HG03342 (cell line): ENCODE measurements around the gene SIVA1.

ENCODE experiments used
- ATAC-seq: cut with Tn5 transposase; IDR thresholded peaks from one replicate; pipeline ENCODE4 v1.9.1; 2021; ENCODE audit warnings: mild to moderate bottlenecking, moderate library complexity; ENCODE audit not compliant: unreplicated experiment

SIVA1 gene

GRCh38 chr14:104782086-104782807 lies 29.3 kb downstream of the SIVA1 start:
- ATAC-seq = no peak

- no peak for ATAC-seq
These were observed 29.8 kb downstream of the SIVA1 start for GRCh38 chr14:104782808-104783139.

DNA sequence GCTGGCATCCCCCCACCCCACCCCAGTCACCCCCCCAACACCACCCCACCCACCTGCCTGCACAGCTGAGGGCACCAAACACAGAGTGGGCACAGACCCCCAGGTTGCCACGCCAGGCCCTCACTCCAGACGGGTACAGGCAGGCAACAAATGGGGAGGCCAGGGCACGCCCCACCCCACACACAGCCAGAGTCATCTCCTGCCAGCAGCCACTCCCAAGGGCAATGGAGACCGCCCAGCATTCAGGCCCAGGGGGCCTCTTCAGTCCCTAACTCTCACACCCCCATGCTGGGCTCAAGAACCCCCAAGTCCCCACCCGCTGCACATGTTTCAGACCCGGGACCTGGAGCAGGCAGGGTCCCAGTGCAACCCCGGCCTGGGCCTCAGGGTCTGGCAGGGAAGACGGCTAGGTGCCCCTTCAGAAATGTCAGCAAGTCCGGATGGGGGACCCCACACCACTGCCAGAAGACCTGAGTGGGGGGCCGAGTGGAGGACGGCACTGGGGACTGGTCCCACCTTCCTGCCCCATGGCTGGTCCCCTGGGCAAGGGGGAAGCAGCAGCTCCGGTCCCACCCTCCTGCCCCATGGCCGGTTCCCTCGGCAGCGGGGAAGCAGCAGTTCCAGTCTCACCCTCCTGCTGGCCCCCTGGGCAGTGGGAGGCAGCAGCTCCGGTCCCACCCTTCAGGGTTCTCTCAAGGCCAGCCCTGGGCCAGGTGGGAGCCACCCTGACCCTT lies 30.7 kb downstream of the SIVA1 start:
- ATAC-seq = no peak

DNA sequence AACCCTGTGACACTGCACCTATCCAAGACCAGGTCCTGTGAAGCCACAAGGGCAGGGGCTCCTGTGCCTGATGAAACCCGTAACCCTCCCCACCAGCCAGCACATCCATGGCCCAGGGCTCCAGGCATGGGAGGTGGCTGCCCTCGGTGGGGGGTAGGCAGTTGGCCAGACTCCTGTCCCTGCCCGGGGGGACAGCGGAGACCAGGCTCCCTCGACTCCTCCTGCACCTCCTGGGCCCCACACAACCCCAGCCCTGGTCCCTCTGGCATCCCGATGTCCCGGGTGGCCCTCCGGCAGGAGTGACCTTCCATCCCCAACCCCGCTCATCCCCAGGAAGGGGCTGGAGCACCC lies 31.2 kb downstream of the SIVA1 start:
- no peak for ATAC-seq

DNA sequence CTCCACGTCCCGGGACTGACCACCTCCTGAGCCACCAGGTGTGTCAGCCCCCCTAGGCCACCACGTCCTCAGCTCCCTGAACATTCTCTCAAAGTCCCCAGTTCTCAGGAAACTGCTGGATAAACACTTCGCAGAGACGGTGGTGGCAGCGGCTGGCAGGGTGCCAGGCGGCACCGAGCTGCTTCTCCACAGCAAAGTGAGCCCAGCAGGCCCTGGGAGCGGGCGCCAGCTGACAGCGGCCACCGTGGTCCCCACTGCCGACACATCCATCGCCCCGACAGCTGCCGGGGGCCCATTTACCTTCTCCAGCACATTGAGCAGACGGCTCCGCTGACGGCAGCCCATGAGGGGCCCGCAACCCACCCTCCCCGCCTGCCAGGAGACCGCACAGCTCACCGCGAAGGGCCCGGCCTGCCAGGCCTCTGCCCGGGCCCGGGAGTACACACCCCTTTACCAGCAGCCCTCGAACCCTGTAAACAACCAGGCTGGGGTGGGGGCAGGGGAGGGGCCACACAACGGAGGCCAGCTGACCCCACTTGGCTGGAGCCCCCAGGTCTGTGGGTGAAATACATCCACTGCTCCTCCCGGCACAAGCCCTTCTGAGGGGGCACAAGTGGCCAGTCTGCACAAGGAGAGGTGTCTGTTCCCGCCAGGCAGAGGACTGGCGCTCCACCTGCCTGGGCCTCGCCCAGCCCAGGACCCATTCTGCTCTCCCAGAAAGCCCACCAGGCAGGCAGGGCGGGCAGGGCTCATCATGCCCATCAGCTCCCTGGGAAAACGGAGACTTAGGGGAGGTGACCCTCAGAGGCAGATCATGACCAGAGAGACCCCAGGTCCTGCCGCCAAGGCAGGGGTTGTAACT lies 32.1 kb downstream of the SIVA1 start:
- no peak for ATAC-seq

DNA sequence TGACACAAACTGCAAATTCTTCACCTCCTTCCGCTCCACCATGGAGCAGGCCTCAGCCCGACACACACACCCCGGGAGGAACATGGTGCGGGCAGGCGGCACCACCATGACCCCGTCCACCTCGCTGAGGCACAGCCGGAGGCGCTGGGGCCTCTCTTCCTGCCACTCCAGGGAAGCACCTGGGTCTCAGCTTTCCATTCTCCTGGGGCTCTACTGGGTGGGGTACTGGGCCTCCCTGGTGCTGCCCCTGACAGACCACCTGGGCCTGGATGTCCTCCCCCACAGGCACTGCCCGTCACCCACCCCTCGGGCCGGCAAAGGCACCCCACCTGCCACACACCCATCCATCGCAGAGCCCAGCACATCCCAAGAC lies 32.7 kb downstream of the SIVA1 start:
- no peak for ATAC-seq

- ATAC-seq = no peak
These were observed 33.2 kb downstream of the SIVA1 start for GRCh38 chr14:104786091-104786586.

DNA sequence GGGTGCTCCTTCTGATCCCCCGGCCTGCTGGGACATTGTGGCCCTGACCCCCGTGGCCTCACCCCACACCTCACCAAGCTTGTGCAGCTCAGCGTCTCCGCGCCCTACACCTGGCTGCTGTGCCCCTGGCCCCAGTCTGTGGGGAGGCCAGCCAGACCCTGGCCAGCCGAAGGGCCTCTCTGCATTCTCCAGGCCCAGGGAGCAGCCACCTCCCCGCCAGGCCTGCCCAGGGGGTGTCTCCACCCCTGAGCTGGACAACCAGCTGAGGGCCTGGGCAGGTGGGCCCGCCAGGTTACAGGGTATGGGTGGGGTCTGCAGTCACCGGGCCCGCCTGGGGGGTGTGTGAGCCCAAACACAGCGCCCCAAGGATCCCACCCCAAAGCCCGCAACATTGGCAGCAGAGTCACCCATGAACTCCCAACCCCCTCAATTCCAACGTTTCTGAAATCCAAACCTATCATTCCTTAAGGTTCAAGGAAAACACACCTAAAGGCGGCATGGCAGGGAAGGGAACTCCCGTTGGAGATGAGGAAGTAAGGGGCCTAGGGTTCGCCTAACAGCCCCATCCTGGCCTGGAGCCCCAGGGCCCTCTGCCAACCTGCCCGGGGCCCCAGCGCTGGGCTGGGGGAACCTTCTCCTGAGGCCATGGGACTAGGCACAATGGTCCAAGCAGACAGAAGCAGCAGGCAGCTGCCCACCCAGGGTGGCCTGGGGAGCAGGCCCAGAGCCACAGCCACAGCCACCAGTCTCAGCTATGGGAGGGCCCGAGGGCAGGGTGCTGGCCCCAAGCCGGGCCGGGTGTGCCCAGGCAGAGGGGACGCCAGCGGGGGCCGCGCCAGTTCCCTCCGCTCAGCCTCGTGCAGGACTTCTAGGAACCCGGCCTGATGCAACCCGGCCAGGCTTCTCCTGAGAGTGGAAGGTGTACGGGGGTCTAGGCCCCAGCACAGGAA lies 34.1 kb downstream of the SIVA1 start:
- ATAC-seq = no peak

GRCh38 chr14:104787736-104788135 lies 34.8 kb downstream of the SIVA1 start:
- no peak for ATAC-seq

DNA sequence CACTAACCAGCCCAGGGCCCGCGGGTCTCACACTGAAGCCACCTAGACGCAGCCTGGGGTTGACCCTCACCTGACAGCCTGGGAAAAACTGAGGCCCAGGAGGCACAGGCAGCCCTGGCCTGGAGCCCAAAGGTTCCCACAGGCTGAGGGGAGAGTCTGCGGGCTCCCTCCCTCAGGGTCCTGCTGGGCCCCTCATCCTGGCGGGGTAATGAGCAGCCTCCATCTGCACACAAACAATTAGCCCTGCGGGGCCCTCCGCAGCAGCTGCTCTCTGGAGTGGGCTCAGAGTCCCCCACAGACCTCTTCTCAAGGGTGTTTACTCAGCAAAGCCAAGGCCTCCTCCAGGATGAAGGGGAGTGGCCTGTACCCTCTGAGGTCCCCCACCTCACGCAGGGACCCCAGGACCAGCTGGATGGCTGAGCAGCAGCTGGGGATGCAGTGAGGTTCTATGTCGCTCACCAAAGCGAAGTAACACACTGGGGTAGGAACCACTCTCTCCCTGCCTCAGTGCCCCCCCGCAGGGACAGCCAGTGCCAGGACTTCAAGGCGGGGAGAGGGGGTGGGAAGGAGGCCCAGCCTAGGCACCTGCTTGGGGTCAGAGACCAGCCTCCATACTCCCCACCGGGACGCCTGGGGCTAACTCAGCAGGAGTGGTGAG lies 35.3 kb downstream of the SIVA1 start:
- ATAC-seq = no peak

DNA sequence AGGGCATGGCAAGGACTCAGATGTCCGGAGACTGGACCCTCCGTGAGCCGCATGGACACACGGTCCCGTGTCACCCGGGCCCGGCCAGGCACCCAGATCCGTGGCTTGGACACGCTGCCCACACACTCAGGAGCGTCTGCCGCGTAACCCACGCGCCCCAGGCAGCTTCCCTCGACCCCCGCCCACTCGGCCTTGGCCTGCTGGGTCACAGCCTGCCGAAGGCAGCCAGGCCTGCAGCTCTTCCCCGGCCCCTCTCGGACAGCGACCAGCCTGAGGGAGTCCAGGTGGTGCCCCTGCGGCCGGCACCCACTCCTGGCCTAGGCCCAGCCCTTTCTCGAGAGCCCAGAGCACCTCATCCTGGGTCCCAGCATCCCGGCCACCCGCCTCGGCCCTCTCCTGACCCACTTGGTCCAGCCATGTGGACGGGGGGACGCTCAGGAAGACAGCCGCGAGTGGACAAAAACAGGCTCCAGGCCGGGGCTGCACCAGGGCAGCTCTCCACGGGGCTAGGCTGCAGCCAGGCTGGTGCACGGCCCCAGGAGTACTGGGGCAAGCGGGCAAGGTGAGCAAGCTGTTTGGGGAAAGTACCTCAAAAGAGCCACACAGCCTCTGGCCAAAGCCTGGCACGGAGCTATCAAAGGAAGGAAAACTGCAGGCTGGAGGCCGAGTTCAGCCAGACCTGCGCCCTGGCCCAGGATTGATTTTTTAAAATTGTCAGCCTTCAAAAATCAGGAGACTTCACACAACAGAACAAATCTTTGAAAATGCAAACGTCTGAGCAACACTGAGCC lies 36.1 kb downstream of the SIVA1 start:
- ATAC-seq = no peak

GRCh38 chr14:104789752-104790743 lies 37.1 kb downstream of the SIVA1 start:
- ATAC-seq = no peak

GRCh38 chr14:104791425-104791824 lies 38.5 kb downstream of the SIVA1 start:
- ATAC-seq = no peak

DNA sequence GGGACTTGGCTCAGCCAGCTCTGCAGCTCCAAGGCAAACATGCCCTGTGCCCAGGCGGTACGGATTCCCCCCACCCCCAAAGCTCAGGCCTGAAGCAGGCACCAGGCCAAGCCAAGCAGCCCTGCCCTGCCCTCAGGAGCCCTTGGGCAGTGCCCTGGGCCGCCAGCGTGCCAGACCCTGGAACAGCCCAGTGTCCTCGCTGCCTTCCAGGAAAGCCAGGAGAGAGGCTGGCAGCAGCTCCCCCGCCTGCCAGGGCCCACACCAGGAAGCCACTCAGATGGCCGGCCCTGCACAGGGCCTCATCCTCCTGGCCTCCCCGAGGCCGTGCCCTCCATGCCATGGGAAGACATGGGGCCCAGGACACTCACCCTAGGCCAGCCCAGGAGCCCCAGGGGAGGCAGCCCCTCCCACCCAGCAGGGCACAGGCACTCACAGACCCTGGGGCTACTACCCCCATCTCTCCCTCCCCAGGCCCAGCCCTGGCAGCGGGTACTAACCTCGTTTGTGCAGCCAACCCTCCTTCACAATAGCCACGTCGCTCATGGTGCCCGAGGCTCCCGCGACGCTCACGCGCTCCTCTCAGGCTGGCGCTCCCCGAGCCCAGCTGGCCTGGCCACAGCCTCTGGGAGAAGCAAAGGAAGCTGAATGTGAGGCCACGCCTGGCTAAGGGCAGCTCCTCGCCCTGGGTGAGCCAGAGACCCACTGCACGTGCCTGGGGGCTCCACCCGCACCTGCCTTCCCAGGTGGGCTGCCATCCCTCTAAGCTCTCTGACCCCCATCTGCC lies 39.3 kb downstream of the SIVA1 start:
- ATAC-seq = no peak

GRCh38 chr14:104792945-104793702 lies 40.2 kb downstream of the SIVA1 start:
- ATAC-seq = no peak

DNA sequence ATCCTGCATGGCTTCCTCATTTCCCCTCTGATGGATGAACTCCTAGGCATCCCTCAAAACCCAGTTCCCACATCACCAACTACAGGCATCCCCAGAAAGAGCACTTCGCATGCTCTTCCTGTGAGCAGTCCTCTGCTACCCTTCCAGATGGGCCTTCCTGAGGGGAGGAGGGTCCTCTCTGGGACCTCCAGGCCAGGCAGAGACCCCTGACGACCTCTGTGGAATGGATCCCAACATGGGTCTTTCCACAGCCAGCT lies 40.7 kb downstream of the SIVA1 start:
- ATAC-seq = no peak

GRCh38 chr14:104794099-104794498 lies 41.2 kb downstream of the SIVA1 start:
- ATAC-seq = no peak
